ENCODE data around the gene SYK.

Gene SYK

DNA sequence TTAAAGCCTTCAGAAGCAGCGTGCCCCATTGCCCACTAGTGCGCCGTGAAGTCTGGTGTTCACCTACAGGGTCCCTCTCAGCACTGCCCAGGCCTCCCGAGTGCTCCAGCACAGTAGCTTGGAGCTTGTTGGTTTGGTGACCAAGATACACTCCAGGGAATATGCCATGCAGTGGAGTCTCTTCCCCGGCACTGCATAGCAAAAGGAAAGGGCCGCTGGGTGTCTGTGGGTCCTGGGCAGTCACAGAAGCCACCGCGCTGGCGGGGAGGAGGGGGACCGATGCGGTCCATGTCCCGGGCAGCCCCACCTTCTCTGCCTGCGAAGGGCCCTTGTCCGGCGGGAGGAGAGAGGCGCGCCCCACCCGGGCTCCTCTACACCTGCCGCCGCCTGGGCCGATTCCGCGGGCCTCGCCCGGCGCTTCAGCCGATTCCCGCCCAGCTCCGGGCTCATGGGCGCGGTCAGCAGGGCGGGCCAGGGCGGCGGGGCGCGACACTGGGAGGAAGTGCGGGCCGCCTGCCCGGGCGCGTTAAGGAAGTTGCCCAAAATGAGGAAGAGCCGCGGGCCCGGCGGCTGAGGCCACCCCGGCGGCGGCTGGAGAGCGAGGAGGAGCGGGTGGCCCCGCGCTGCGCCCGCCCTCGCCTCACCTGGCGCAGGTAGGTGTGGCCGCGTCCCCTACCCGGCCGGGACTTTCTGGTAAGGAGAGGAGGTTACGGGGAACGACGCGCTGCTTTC is at the start of gene SYK (continued):
- TF ChIP-seq, protein P1, sequence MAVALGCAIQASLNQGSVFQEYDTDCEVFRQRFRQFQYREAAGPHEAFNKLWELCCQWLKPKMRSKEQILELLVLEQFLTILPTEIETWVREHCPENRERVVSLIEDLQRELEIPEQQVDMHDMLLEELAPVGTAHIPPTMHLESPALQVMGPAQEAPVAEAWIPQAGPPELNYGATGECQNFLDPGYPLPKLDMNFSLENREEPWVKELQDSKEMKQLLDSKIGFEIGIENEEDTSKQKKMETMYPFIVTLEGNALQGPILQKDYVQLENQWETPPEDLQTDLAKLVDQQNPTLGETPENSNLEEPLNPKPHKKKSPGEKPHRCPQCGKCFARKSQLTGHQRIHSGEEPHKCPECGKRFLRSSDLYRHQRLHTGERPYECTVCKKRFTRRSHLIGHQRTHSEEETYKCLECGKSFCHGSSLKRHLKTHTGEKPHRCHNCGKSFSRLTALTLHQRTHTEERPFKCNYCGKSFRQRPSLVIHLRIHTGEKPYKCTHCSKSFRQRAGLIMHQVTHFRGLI (tag by site-specific recombination; IDR thresholded peaks at IDR 0.05) = peak; percentile 66
- TF ChIP-seq ZNF394 (tag by site-specific recombination; IDR thresholded peaks at IDR 0.05; ENCODE audit: borderline replicate concordance) (no peak), OVOL3 (tag by site-specific recombination; IDR thresholded peaks at IDR 0.05) (no peak), KLF10 (tag by site-specific recombination; IDR thresholded peaks at IDR 0.05) (peak; percentile 39; the same call in 1 of the 2 replicates), ZBTB8A (tag by site-specific recombination; IDR thresholded peaks at IDR 0.05) (peak; percentile 98), ZNF37A (tag by site-specific recombination; IDR thresholded peaks at IDR 0.05) (no peak), ZNF660 (tag by site-specific recombination; IDR thresholded peaks at IDR 0.05) (peak; percentile 56), ZNF146 (tag by site-specific recombination; IDR thresholded peaks at IDR 0.05) (no peak), ZNF747 (tag by site-specific recombination; IDR thresholded peaks at IDR 0.05) (no peak), ZNF843 (tag by site-specific recombination; IDR thresholded peaks at IDR 0.05) (no peak), GLI2 (tag by site-specific recombination; IDR thresholded peaks at IDR 0.05; ENCODE audit: borderline replicate concordance, low read depth) (no peak), EGR2 (tag by site-specific recombination; IDR thresholded peaks at IDR 0.05; ENCODE audit: low read depth) (no peak), ZNF670 (tag by site-specific recombination; IDR thresholded peaks at IDR 0.05; ENCODE audit: low read depth) (no peak), ZNF596 (tag by site-specific recombination; IDR thresholded peaks at IDR 0.05) (no peak), KLF8 (tag by site-specific recombination; IDR thresholded peaks at IDR 0.05) (peak; percentile 69; the same call in 1 of the 2 replicates), KLF9 (tag by site-specific recombination; IDR thresholded peaks at IDR 0.05; ENCODE audit: low read depth) (peak; percentile 47; the same call in 1 of the 2 replicates), ZNF184 (tag by site-specific recombination; IDR thresholded peaks at IDR 0.05) (no peak), ZNF626 (tag by site-specific recombination; IDR thresholded peaks at IDR 0.05) (no peak), ZNF433 (tag by site-specific recombination; IDR thresholded peaks at IDR 0.05; ENCODE audit: low read depth) (no peak)
- TF ChIP-seq, protein P2, sequence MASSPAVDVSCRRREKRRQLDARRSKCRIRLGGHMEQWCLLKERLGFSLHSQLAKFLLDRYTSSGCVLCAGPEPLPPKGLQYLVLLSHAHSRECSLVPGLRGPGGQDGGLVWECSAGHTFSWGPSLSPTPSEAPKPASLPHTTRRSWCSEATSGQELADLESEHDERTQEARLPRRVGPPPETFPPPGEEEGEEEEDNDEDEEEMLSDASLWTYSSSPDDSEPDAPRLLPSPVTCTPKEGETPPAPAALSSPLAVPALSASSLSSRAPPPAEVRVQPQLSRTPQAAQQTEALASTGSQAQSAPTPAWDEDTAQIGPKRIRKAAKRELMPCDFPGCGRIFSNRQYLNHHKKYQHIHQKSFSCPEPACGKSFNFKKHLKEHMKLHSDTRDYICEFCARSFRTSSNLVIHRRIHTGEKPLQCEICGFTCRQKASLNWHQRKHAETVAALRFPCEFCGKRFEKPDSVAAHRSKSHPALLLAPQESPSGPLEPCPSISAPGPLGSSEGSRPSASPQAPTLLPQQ (tag by site-specific recombination; IDR thresholded peaks at IDR 0.05) = no peak
- TF ChIP-seq, protein P3, sequence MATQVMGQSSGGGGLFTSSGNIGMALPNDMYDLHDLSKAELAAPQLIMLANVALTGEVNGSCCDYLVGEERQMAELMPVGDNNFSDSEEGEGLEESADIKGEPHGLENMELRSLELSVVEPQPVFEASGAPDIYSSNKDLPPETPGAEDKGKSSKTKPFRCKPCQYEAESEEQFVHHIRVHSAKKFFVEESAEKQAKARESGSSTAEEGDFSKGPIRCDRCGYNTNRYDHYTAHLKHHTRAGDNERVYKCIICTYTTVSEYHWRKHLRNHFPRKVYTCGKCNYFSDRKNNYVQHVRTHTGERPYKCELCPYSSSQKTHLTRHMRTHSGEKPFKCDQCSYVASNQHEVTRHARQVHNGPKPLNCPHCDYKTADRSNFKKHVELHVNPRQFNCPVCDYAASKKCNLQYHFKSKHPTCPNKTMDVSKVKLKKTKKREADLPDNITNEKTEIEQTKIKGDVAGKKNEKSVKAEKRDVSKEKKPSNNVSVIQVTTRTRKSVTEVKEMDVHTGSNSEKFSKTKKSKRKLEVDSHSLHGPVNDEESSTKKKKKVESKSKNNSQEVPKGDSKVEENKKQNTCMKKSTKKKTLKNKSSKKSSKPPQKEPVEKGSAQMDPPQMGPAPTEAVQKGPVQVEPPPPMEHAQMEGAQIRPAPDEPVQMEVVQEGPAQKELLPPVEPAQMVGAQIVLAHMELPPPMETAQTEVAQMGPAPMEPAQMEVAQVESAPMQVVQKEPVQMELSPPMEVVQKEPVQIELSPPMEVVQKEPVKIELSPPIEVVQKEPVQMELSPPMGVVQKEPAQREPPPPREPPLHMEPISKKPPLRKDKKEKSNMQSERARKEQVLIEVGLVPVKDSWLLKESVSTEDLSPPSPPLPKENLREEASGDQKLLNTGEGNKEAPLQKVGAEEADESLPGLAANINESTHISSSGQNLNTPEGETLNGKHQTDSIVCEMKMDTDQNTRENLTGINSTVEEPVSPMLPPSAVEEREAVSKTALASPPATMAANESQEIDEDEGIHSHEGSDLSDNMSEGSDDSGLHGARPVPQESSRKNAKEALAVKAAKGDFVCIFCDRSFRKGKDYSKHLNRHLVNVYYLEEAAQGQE (tag by site-specific recombination; IDR thresholded peaks at IDR 0.05) = no peak
- TF ChIP-seq, protein P4, sequence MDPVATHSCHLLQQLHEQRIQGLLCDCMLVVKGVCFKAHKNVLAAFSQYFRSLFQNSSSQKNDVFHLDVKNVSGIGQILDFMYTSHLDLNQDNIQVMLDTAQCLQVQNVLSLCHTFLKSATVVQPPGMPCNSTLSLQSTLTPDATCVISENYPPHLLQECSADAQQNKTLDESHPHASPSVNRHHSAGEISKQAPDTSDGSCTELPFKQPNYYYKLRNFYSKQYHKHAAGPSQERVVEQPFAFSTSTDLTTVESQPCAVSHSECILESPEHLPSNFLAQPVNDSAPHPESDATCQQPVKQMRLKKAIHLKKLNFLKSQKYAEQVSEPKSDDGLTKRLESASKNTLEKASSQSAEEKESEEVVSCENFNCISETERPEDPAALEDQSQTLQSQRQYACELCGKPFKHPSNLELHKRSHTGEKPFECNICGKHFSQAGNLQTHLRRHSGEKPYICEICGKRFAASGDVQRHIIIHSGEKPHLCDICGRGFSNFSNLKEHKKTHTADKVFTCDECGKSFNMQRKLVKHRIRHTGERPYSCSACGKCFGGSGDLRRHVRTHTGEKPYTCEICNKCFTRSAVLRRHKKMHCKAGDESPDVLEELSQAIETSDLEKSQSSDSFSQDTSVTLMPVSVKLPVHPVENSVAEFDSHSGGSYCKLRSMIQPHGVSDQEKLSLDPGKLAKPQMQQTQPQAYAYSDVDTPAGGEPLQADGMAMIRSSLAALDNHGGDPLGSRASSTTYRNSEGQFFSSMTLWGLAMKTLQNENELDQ (tag by site-specific recombination; IDR thresholded peaks at IDR 0.05; ENCODE audit: low read depth) = no peak
- TF ChIP-seq, protein P5, sequence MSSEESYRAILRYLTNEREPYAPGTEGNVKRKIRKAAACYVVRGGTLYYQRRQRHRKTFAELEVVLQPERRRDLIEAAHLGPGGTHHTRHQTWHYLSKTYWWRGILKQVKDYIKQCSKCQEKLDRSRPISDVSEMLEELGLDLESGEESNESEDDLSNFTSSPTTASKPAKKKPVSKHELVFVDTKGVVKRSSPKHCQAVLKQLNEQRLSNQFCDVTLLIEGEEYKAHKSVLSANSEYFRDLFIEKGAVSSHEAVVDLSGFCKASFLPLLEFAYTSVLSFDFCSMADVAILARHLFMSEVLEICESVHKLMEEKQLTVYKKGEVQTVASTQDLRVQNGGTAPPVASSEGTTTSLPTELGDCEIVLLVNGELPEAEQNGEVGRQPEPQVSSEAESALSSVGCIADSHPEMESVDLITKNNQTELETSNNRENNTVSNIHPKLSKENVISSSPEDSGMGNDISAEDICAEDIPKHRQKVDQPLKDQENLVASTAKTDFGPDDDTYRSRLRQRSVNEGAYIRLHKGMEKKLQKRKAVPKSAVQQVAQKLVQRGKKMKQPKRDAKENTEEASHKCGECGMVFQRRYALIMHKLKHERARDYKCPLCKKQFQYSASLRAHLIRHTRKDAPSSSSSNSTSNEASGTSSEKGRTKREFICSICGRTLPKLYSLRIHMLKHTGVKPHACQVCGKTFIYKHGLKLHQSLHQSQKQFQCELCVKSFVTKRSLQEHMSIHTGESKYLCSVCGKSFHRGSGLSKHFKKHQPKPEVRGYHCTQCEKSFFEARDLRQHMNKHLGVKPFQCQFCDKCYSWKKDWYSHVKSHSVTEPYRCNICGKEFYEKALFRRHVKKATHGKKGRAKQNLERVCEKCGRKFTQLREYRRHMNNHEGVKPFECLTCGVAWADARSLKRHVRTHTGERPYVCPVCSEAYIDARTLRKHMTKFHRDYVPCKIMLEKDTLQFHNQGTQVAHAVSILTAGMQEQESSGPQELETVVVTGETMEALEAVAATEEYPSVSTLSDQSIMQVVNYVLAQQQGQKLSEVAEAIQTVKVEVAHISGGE (tag by site-specific recombination; conservative IDR thresholded peaks at IDR 0.05; ENCODE audit: low read depth) = peak; percentile 31; the same call in 1 of the 2 replicates
- TF ChIP-seq, protein P6, sequence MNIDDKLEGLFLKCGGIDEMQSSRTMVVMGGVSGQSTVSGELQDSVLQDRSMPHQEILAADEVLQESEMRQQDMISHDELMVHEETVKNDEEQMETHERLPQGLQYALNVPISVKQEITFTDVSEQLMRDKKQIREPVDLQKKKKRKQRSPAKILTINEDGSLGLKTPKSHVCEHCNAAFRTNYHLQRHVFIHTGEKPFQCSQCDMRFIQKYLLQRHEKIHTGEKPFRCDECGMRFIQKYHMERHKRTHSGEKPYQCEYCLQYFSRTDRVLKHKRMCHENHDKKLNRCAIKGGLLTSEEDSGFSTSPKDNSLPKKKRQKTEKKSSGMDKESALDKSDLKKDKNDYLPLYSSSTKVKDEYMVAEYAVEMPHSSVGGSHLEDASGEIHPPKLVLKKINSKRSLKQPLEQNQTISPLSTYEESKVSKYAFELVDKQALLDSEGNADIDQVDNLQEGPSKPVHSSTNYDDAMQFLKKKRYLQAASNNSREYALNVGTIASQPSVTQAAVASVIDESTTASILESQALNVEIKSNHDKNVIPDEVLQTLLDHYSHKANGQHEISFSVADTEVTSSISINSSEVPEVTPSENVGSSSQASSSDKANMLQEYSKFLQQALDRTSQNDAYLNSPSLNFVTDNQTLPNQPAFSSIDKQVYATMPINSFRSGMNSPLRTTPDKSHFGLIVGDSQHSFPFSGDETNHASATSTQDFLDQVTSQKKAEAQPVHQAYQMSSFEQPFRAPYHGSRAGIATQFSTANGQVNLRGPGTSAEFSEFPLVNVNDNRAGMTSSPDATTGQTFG (tag by site-specific recombination; IDR thresholded peaks at IDR 0.05; ENCODE audit: borderline replicate concordance) = no peak

Data from HEK293 (cell line).